Keratinocyte (primary cell): Measurements from ENCODE around the gene CERS1. TPM values are rescaled to one million over a fixed set of nuclear protein-coding genes. Genes with fewer than 3 reads are reported as not detected.

Experiments
- DNase-seq: peaks from one replicate; pipeline ENCODE4 v3.0.0-alpha.2; 2011; ENCODE audit warnings: low read depth, missing footprints, low spot score
- FAIRE-seq: peaks from 2 replicates; lab custom pipeline; 2011; peaks lifted over from hg19 to GRCh38; lab: Jason Lieb, UNC
- H2AFZ ChIP-seq: 2 replicates; pipeline ENCODE4 v1.6.0; 2012; ENCODE audit warnings: low read length, control low read depth, inconsistent platforms; ENCODE audit not compliant: control insufficient read depth
- H3K27ac ChIP-seq: 2 replicates; pipeline ENCODE4 v1.5.1; 2011; ENCODE audit warnings: low read length; ENCODE audit not compliant: control insufficient read depth, insufficient read depth
- H3K27me3 ChIP-seq: 3 replicates; pipeline ENCODE4 v1.6.0; 2011; ENCODE audit warnings: low read length; ENCODE audit not compliant: control insufficient read depth, insufficient read depth; ENCODE audit errors: extremely low read depth
- H3K36me3 ChIP-seq, 2 experiments: 2 replicates in 1 of 2; 3 replicates in 1 of 2; pipeline ENCODE4 v1.5.1; 2011; ENCODE audit warnings: low read length in 2 of 2, mild to moderate bottlenecking in 1 of 2; ENCODE audit not compliant: control insufficient read depth in 2 of 2, insufficient read depth in 2 of 2; ENCODE audit errors: extremely low read depth in 1 of 2
- H3K4me1 ChIP-seq: 3 replicates; pipeline ENCODE4 v1.5.1; 2011; ENCODE audit warnings: low read length; ENCODE audit not compliant: control insufficient read depth, insufficient read depth; ENCODE audit errors: extremely low read depth
- H3K4me2 ChIP-seq: 3 replicates; pipeline ENCODE4 v1.6.0; 2011; ENCODE audit warnings: low read depth, low read length; ENCODE audit not compliant: control insufficient read depth, insufficient read depth; ENCODE audit errors: extremely low read depth
- H3K4me3 ChIP-seq, 3 experiments: fragments of 200-600 bp in 1 of 3; sonication (generic) in 1 of 3; 2 replicates in 2 of 3; 3 replicates in 1 of 3; pipeline ENCODE4 v1.5.1; 2011 to 2016; ENCODE audit warnings: low read length in 3 of 3, mild to moderate bottlenecking in 3 of 3, control low read depth in 2 of 3, inconsistent platforms in 1 of 3, low read depth in 1 of 3, mixed read lengths in 1 of 3, mixed run types in 1 of 3, moderate library complexity in 1 of 3; ENCODE audit not compliant: control insufficient read depth in 2 of 3, insufficient read depth in 2 of 3; ENCODE audit errors: extremely low read depth in 1 of 3
- H3K79me2 ChIP-seq: 2 replicates; pipeline ENCODE4 v1.6.0; 2012; ENCODE audit warnings: low read length; ENCODE audit not compliant: control insufficient read depth, insufficient read depth
- H3K9ac ChIP-seq: 3 replicates; pipeline ENCODE4 v1.6.0; 2011; ENCODE audit warnings: low read length; ENCODE audit not compliant: control insufficient read depth, insufficient read depth; ENCODE audit errors: extremely low read depth
- H3K9me1 ChIP-seq: 3 replicates; pipeline ENCODE4 v1.6.0; 2011; ENCODE audit warnings: low read length; ENCODE audit not compliant: control insufficient read depth, insufficient read depth; ENCODE audit errors: extremely low read depth
- H3K9me3 ChIP-seq: 2 replicates; pipeline ENCODE4 v1.5.1; 2012; ENCODE audit warnings: low read depth, low read length; ENCODE audit not compliant: control insufficient read depth
- H4K20me1 ChIP-seq: 3 replicates; pipeline ENCODE4 v1.6.0; 2011; ENCODE audit warnings: low read length; ENCODE audit not compliant: control insufficient read depth, insufficient read depth; ENCODE audit errors: extremely low read depth
- EZH2 ChIP-seq: IDR thresholded peaks from one replicate; pipeline ENCODE4 v1.6.1; 2012; ENCODE audit warnings: inconsistent platforms, mild to moderate bottlenecking, low read length, moderate library complexity
- dilution Hi-C: fragments of 300-500 bp; cut with MboI; formaldehyde crosslinking; loops from one replicate; pipeline ENCODE4 v1.7.0; 2020; ENCODE audit warnings: low sequenced_read_pairs; ENCODE audit not compliant: extremely low pct_ligation_motif_present
- polyA plus RNA-seq, 5 experiments: library from polyadenylated mRNA; depleted of rRNA in 3 of 5; stranded (reverse) in 3 of 5; stranded (forward) in 1 of 5; unstranded in 1 of 5; fragments of >200 nt; gene quantifications; 1 replicate in 1 of 5; 2 replicates in 3 of 5; 3 replicates in 1 of 5; pipeline versions ENCODE4 v1.2.1 to v1.2.3, GENCODE V29; 2011 to 2012; ENCODE audit warnings: missing spikeins in 2 of 5, low read depth in 1 of 5, low replicate concordance in 1 of 5
- TF ChIP-seq, protein P1 (sequence below), 3 experiments: IDR thresholded peaks in 1 of 3; conservative IDR thresholded peaks in 1 of 3; optimal IDR thresholded peaks in 1 of 3; 2 replicates in 2 of 3; 3 replicates in 1 of 3; pipeline versions ENCODE3 to v1.5.1; 2011; ENCODE audit warnings: low read length in 3 of 3, mild to moderate bottlenecking in 3 of 3, moderate library complexity in 2 of 3, control low read depth in 1 of 3, inconsistent platforms in 1 of 3; ENCODE audit not compliant: insufficient read depth in 2 of 3; ENCODE audit errors: extremely low read depth in 1 of 3

Gene CERS1
- polyA plus RNA-seq, 1 donor (not counting 4 experiments of a cell fraction or from before 2014, with no cell fraction given): 0.09 TPM

DNA sequence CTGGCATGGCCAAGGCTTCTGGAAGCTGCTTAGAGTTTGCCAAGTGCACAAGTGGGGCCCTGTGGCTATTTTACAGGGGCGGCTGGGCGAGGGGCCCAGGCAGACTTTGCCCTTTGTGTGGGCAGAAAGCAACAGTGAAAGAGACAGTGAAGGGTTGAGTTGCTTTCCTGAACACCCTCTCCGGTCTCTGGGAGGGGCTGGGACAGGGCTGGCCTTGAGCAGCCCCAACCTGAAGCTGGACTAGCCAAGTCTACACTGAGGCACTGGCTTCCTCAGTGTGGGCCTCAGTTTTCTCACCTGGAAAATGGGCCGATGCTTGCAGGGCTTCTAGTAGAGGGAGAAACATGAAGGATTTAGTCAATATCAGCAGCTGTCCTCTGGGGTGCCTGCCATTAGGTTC is 47.5 kb upstream of the CERS1 start:
- Histone ChIP-seq H3K9ac (no peak overlapping the region), H4K20me1 (no peaks in the 10 kb centered on the region), H3K79me2 (peaks cover 38% of the 10 kb centered on the region), H3K9me3 (no peaks in the 10 kb centered on the region), H2AFZ (no peak overlapping the region), H3K27me3 (no peaks in the 10 kb centered on the region), H3K9me1 (no peaks in the 10 kb centered on the region), H3K4me2 (no peak overlapping the region), H3K4me1 (peaks cover 10% of the 10 kb centered on the region), H3K36me3 (peaks cover 6 to 10% of the 10 kb centered on the region in 2 experiments), H3K27ac (no peak overlapping the region), H3K4me3 (no peak overlapping the region)
- dilution Hi-C loops: no loop called here
- DNase-seq (no peak), FAIRE-seq (no peak)
- TF ChIP-seq EZH2: no peak
- TF ChIP-seq, protein P1, sequence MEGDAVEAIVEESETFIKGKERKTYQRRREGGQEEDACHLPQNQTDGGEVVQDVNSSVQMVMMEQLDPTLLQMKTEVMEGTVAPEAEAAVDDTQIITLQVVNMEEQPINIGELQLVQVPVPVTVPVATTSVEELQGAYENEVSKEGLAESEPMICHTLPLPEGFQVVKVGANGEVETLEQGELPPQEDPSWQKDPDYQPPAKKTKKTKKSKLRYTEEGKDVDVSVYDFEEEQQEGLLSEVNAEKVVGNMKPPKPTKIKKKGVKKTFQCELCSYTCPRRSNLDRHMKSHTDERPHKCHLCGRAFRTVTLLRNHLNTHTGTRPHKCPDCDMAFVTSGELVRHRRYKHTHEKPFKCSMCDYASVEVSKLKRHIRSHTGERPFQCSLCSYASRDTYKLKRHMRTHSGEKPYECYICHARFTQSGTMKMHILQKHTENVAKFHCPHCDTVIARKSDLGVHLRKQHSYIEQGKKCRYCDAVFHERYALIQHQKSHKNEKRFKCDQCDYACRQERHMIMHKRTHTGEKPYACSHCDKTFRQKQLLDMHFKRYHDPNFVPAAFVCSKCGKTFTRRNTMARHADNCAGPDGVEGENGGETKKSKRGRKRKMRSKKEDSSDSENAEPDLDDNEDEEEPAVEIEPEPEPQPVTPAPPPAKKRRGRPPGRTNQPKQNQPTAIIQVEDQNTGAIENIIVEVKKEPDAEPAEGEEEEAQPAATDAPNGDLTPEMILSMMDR (optimal IDR thresholded peaks at IDR 0.05 in 1 of 3, IDR thresholded peaks at IDR 0.05 in 1 of 3, conservative IDR thresholded peaks at IDR 0.05 in 1 of 3; ENCODE audit: extremely low read depth in 1 of 3, insufficient read depth in 2 of 3, low read length in 3 of 3): no peak

GRCh38 chr19:18942692-18943091 is 46.7 kb upstream of the CERS1 start:
- H3K4me2 ChIP-seq: no peak overlapping the region
- DNase-seq (no peak), FAIRE-seq (no peak)
- no peak overlapping the region for H3K27ac ChIP-seq
- no peak for TF ChIP-seq EZH2
- TF ChIP-seq, protein P1 (optimal IDR thresholded peaks at IDR 0.05 in 1 of 3, IDR thresholded peaks at IDR 0.05 in 1 of 3, conservative IDR thresholded peaks at IDR 0.05 in 1 of 3; ENCODE audit: extremely low read depth in 1 of 3, insufficient read depth in 2 of 3, low read length in 3 of 3): no peak
- no peak overlapping the region for H3K4me3 ChIP-seq
- H4K20me1 ChIP-seq: no peaks in the 10 kb centered on the region
- H3K9ac ChIP-seq: no peak overlapping the region
- no peaks in the 10 kb centered on the region for H3K9me1 ChIP-seq
- peaks cover 7% of the 10 kb centered on the region for H3K4me1 ChIP-seq
- peaks cover 44% of the 10 kb centered on the region for H3K79me2 ChIP-seq
- peaks cover 12 to 17% of the 10 kb centered on the region in 2 experiments for H3K36me3 ChIP-seq
- no peaks in the 10 kb centered on the region for H3K27me3 ChIP-seq
- dilution Hi-C loops: no loop called here
- H2AFZ ChIP-seq: no peak overlapping the region
- no peaks in the 10 kb centered on the region for H3K9me3 ChIP-seq
